Spleen (tissue), 7 donors: ENCODE data around the gene HPCAL1.

ENCODE experiments used
- CTCF ChIP-seq, 11 experiments: fragments of 200-600 bp in 7 of 11; fragments of 450-650 bp in 4 of 11; sonication (generic) in 4 of 11; IDR thresholded peaks in 8 of 11; conservative IDR thresholded peaks in 3 of 11; 1 replicate in 7 of 11; 2 replicates in 4 of 11; pipeline versions ENCODE4 v1.4.0 to v1.8.0; 2016 to 2021; ENCODE audit warnings: antibody characterized with exemption in 11 of 11, inconsistent platforms in 4 of 11, mild to moderate bottlenecking in 1 of 11
- POLR2A ChIP-seq, 3 donors: fragments of 450-650 bp; IDR thresholded peaks; one replicate each; pipeline ENCODE4 v1.5.1; 2017; ENCODE audit warnings: antibody characterized with exemption in 3 of 3, mild to moderate bottlenecking in 1 of 3
- donor health status: DM: no; HTN: no; CAD: no; lungs with moderate emphysema.
- donor health status: DM: no; HTN: no; CAD: no.
- donor health status: DM: no; HTN: no; CAD: no.

GRCh38 chr2:10471955-10472354 lies 169.3 kb downstream of the HPCAL1 start:
- TF ChIP-seq CTCF (IDR thresholded peaks at IDR 0.05 in 8 of 11, conservative IDR thresholded peaks at IDR 0.05 in 3 of 11) (no peak), POLR2A (IDR thresholded peaks at IDR 0.05) (no peak)
